ENCODE measurements around the gene ACADSB.

Gene ACADSB

DNA sequence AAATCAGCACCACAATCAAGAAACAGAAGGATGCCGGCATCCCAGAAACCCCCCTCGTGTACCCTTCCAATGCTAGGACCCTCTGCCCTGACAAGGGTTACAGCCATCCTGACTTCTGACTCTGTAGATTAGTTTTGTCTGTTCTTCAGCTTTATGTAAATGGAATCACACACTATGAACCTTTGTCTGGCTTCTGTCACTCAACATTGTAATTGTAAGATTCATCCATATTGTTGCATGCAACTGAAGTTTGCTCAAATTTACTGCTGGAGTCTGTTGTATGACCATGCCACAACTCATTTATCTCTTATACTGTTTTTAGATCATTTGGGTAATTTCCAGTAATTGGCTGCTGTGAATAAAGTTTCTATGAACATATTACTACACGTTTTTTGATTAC is 8.7 kb upstream of the ACADSB start:
- H3K27ac ChIP-seq: no peak overlapping the region
- TF ChIP-seq, protein P1, sequence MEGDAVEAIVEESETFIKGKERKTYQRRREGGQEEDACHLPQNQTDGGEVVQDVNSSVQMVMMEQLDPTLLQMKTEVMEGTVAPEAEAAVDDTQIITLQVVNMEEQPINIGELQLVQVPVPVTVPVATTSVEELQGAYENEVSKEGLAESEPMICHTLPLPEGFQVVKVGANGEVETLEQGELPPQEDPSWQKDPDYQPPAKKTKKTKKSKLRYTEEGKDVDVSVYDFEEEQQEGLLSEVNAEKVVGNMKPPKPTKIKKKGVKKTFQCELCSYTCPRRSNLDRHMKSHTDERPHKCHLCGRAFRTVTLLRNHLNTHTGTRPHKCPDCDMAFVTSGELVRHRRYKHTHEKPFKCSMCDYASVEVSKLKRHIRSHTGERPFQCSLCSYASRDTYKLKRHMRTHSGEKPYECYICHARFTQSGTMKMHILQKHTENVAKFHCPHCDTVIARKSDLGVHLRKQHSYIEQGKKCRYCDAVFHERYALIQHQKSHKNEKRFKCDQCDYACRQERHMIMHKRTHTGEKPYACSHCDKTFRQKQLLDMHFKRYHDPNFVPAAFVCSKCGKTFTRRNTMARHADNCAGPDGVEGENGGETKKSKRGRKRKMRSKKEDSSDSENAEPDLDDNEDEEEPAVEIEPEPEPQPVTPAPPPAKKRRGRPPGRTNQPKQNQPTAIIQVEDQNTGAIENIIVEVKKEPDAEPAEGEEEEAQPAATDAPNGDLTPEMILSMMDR (IDR thresholded peaks at IDR 0.05): no peak
- TF ChIP-seq ZFX (IDR thresholded peaks at IDR 0.05; ENCODE audit: borderline replicate concordance): no peak

DNA sequence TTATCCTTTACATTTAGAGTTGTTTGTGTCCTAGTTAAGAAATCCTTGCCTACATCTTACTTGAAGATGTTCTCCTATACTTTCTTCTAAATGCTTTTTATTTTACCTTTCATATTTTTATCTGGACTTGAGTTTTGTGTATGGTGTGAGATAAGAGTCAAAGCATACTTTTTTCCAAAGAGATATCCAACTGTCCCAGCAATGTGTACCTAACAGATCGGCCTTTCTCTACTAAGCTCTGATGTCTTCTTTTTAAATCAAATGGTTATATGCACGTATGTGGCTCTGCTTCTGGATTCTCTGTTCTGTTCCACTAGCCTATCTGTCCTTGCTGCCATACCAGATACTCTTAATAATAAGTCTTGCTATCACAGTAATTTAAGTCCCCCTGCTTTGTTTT is 7.4 kb upstream of the ACADSB start:
- TF ChIP-seq ZFX (IDR thresholded peaks at IDR 0.05; ENCODE audit: borderline replicate concordance): no peak
- TF ChIP-seq, protein P1 (IDR thresholded peaks at IDR 0.05): no peak
- no peak overlapping the region for H3K27ac ChIP-seq

DNA sequence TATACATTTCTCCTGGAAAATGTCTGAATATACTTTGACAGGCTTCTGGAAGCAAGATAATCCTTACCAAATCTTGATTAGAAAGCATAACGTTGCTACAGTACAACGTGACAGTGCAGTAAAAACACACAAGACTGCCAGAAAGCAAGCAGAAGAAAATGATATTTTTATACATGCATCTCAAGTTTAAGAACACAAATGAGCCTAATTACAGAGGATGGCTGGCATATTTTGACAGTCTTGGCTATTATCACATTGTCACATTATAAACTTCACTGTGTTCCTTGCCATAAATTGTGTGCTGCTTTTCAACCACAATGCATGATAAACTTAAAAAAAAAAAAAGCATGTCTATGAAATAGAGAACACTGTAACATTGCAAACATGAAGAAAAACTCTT is 4.5 kb upstream of the ACADSB start:
- no peak overlapping the region for H3K27ac ChIP-seq
- TF ChIP-seq, protein P1 (IDR thresholded peaks at IDR 0.05): no peak
- TF ChIP-seq ZFX (IDR thresholded peaks at IDR 0.05; ENCODE audit: borderline replicate concordance): no peak

DNA sequence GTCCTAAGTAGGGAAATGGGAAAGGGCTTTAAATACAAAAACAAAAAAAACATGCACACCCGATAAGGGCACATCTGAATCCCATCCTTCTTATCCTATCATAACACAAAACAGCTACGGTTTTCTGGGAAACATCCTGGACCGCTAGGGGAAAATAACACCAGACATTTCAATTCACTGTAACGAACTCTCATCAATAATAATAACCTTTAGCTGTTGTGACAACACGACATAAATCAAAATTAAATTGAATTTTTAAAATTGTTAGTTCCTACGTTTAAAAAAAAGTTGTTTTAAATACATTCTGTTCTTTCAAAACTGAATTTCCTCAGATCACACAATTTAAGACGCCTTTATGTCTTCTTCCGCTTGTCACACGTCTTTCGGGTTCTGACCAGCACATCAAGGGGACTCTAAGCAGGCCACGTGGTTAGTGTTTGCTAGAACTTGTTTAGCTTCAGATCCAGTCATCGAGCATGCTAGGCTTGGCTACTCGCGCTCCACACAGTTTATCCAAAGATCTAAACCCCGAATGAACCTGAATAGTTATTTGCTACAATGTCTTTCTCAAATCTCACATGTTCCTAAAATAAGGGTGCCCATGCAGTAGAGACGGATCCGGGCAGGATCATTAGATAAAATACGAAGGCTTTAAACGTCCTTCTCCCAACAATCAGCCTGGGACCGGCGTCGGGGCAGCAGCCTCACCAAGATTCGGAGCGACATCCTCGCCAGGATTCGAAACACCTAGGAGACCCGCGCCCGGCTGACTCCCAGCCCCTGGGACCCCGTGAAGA is 1.1 kb upstream of the ACADSB start:
- H3K27ac ChIP-seq: peak overlapping the region; percentile 68
- TF ChIP-seq ZFX (IDR thresholded peaks at IDR 0.05; ENCODE audit: borderline replicate concordance): no peak
- TF ChIP-seq, protein P1 (IDR thresholded peaks at IDR 0.05): no peak

DNA sequence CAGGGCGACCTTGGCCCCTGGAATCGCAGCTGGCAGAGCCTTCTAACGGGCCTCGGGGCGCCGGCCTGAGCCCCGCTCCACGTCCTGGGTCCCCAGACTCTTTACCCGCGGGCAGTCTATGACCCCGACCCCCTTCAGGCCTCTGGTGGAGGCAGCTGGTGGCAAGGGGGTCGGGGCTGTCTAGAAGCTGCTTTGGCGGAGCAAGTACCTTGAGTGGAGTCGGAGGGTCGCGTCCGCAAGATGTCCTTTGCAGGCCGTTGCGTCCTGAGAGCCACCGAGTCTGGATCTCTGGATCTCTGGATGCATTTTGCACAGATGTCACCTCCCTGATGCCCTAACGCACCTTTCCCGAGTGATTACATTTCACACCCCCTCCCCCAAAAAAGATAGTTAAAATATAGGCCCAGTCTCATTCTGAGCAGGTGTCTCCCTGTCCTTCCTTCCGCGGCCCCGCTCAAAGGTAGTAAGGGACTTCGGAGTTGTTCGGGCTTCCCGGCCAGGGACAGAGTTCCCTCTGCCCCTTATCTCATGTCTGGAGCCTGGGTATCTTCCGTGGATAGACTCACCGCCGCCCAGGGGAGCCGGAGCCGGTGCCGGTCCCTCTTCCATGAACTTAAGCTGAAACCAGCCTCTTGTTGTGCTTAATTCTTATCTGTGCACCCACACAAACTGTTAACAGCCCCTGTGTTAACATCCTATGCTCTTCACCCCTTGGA is 457 bp downstream of the ACADSB start:
- no peak for TF ChIP-seq ZFX (IDR thresholded peaks at IDR 0.05; ENCODE audit: borderline replicate concordance)
- H3K27ac ChIP-seq: peak overlapping the region; percentile 68

DNA sequence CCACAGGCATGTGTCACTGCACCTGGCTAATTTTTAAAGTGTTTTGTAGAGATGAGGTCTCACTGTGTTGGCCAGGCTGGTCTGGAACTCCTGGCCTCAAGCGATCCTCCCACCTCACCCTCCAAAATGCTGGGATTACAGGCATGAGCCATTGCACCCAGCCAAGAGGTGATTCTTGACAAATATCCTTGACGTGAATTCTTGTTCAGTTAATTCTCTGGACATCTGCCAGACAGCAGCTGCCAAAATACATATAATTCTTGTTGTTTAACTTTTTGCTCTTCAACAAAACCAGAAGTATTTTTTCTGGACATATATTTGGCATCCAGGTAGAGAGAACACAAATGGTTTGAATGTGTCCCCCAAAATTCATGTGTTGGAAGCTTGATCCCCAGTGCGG is 3.2 kb downstream of the ACADSB start:
- no peak overlapping the region for H3K27ac ChIP-seq
- TF ChIP-seq, protein P1 (IDR thresholded peaks at IDR 0.05): no peak
- TF ChIP-seq ZFX (IDR thresholded peaks at IDR 0.05; ENCODE audit: borderline replicate concordance): no peak

DNA sequence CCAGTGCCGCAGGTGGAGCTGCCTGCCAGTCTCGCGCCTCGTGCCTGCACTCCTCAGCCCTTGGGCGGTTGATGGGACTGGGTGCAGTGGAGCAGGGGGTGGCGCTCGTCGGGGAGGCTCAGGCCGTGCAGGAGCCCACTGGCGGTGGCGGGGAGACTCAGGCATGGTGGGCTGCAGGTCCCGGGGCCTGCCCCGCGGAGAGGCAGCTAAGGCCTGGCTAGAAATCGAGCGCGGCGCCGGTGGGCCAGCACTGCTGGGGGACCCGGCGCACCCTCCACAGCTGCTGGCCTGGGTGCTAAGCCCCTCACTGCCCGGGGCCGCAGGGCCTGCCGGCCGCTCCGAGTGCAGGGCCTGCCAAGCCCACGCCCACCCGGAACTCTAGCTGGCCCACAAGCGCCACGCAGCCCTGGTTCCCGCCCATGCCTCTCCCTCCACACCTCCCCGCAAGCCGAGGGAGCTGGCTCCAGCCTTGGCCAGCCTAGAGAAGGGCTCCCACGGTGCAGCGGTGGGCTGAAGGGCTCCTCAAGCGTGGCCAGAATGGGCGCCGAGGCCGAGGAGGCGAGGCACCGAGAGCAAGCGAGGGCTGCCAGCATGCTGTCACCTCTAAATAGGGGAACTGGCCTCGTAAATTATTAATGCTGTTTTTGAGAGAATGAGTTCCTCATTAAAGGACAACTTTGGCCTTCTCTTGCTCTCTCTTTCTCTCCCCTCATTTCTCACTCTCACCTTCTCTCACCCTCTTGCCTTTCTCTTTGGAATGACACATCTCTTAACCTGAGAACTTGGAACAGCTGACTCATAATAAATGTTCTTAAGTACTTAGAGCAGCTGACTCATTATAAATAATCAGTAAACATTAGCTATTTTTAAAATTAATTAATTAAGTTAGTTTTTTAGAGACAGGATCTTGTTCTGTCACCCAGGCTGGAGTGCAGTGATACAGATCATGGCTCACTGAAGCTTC is 4.9 kb downstream of the ACADSB start:
- no peak for TF ChIP-seq ZFX (IDR thresholded peaks at IDR 0.05; ENCODE audit: borderline replicate concordance)
- TF ChIP-seq, protein P1 (IDR thresholded peaks at IDR 0.05): no peak
- no peak overlapping the region for H3K27ac ChIP-seq

Measured in 22Rv1 (cell line).